Activated naive CD4-positive, alpha-beta T cell treated with anti-CD3 and anti-CD28 coated beads, Interleukin-2, amount 50 U/mL, for 72 hours (primary cell): ENCODE measurements around the gene LAMC1. TPM values are rescaled to one million over a fixed set of nuclear protein-coding genes. Genes with fewer than 3 reads are reported as not detected.

ENCODE experiments used
- ATAC-seq, 2 donors: fragments of 150-1000 bp; cut with Tn5 transposase; 2 replicates each; pipeline ENCODE4 v1.10.0; 2021; ENCODE audit warnings: mild to moderate bottlenecking in 2 of 2, moderate library complexity in 2 of 2
- DNase-seq, 2 donors: peaks; one replicate each; pipeline ENCODE4 v3.0.0; 2021 to 2022; ENCODE audit warnings: low spot score in 2 of 2
- H3K27ac Mint-ChIP-seq, 2 donors: one replicate each; pipeline ENCODE4 v1.8.0; 2022; ENCODE audit warnings: mild to moderate bottlenecking in 2 of 2, mixed read lengths in 2 of 2
- H3K36me3 Mint-ChIP-seq, 2 donors: one replicate each; pipeline ENCODE4 v1.8.0; 2022; ENCODE audit warnings: mixed read lengths in 2 of 2
- H3K9me3 Mint-ChIP-seq, 2 donors: one replicate each; pipeline ENCODE4 v1.8.0; 2022; ENCODE audit warnings: mixed read lengths in 2 of 2
- total RNA-seq, 2 donors: library from RNA; stranded (reverse); gene quantifications; one replicate each; pipeline ENCODE4 v1.2.3, GENCODE V29; 2022

LAMC1 gene
- total RNA-seq, 2 donors from 2014 or later = not detected

DNA sequence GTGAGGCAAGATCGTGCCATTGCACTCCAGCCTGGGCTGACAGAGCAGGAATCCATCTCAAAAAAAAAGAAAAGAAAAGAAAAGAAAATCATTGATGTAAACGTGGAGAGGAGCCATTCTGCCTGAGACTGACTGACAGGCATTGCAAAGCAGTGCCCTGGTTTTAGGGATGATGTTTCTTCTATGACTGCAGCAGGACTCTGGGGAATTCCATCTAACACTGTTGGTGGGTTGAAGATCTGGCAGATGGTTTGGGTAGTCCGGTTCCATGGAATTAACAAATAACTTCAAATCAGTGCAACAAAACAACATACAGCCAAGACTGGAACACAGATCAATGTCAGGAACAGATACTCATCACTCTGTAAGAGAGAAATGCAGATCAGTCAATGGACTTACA, 145.1 kb downstream of the LAMC1 start:
- no peak for DNase-seq
- ATAC-seq = no peak
- no peaks in the 10 kb centered on the region for H3K9me3 Mint-ChIP-seq
- no peaks in the 10 kb centered on the region for H3K36me3 Mint-ChIP-seq
- H3K27ac Mint-ChIP-seq = no peak overlapping the region

DNA sequence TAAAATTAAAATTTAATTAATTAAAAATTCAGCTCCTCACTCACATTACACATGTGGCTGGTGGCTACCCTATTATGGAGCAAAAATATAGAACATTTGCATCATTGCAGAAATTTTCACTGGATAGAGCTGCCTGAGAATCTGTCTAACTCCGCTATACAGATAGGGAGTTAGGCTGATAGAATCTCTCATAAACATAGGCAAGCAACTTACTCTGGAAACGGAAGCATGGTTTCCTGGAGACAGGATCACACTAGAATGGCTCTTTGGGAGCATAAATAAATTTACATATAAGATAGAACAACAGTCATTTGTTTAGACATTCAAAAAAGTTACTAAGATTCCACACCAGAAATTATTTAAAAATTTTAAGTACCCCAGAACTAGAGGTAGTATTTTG, 150.6 kb downstream of the LAMC1 start:
- ATAC-seq = no peak
- no peaks in the 10 kb centered on the region for H3K36me3 Mint-ChIP-seq
- no peaks in the 10 kb centered on the region for H3K9me3 Mint-ChIP-seq

DNA sequence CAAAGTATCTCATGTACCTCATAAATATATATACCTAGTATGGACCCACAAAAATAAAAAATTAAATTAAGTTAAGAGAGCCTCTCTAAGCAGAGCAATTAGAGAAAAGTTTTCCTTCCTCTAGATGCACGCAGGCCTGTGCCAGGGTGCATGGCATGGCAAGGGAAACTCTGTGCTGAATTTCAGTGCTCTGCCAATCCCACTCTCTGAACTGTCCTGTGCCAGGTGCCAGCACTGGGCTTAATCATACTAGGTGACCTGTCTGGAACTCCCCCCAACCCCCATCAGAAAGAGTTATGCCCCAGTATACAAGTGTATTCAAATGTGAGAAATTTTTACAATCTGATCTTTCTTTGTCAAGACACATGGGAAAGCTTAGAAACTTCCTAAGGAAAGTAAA, 152.4 kb downstream of the LAMC1 start:
- no peak for ATAC-seq
- Mint-ChIP-seq H3K9me3 (no peaks in the 10 kb centered on the region), H3K27ac (no peak overlapping the region), H3K36me3 (no peaks in the 10 kb centered on the region)
- no peak for DNase-seq

More for the DNA sequence above, 150.6 kb downstream of the LAMC1 start:
- DNase-seq = no peak
- H3K27ac Mint-ChIP-seq = no peak overlapping the region

DNA sequence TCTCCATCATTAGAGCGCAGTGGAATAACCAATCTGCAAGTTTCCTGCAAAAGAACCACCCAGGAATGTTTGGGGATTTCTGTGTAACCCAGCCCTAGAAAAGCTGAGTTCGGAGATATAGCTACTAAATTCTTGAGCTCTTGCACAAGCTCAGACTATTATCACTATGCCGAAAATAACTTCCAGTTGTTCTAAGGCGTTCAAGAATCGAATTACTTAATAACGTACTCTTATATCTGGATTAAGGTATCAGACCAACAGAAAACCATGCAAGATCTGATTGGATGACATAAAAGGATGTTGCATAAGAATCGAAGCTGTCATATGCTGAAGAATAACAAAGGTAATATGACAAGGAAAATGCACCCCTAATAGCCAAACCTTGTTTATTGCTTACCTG, 155.3 kb downstream of the LAMC1 start:
- DNase-seq (no peak), ATAC-seq (no peak)
- no peaks in the 10 kb centered on the region for H3K36me3 Mint-ChIP-seq
- no peaks in the 10 kb centered on the region for H3K9me3 Mint-ChIP-seq
- no peak overlapping the region for H3K27ac Mint-ChIP-seq

DNA sequence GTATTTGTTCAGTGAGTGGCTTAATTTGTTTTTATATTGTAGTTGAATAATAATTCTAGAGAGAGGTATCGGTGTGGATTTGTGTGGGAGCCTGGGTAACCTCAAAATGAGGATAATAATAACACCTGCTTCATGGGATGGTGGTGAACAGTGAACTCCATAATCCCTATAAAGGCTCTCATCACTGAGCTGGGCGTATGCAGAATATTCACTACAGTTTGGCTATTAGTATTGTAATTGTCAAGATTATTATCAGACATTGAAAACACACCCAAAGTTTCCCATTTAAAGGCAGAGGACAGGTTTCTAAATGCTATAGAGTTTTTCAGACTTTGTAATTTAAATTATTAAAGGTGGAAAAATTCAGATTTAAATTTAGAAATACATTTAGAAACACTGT, 155.8 kb downstream of the LAMC1 start:
- DNase-seq (no peak), ATAC-seq (no peak)
- H3K9me3 Mint-ChIP-seq = no peaks in the 10 kb centered on the region
- H3K36me3 Mint-ChIP-seq = no peaks in the 10 kb centered on the region
- no peak overlapping the region for H3K27ac Mint-ChIP-seq

DNA sequence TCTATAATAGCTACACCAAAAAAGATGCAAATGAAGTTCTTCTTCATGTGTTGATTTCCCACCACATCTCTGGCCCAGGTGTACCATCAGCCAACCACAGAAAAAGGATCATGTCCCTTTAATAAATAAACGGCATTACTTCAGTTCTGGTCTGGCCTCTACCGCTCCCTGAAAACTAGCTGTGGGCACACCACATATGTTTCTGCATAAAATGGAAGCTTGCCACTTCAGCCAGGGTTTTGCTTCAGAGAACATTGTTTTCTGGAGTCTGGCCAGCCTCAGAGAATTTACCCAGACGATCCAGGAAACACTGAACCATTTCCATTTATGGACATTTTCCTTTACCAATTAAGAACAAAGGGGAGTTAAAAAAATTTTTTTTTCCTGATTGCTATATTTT, 157.0 kb downstream of the LAMC1 start:
- ATAC-seq = no peak
- no peak for DNase-seq
- H3K9me3 Mint-ChIP-seq = no peaks in the 10 kb centered on the region
- H3K27ac Mint-ChIP-seq = no peak overlapping the region
- H3K36me3 Mint-ChIP-seq = no peaks in the 10 kb centered on the region

DNA sequence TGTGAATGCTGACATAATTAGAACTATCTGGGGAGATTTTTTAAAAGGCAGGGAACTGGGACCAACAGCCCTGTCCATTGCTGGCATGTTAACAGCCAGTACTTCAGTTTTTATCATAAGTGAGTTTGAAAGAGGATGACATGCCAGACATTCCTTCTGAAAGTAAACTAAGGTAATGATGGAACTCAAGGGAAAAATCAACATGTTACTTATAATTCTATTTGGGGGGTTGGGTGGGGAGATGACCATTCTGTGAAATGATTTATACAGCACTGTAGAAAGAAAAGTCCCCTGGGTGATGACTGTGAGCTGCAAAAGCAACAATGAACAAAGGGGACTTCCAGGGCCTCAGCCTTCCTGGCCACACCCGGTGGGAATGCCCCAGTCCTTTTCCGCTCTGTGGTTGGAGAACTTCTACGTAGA, 157.4 kb downstream of the LAMC1 start:
- no peak for DNase-seq
- Mint-ChIP-seq H3K27ac (peak overlapping the region in 1 of 2 donors; percentile 44), H3K36me3 (no peaks in the 10 kb centered on the region), H3K9me3 (no peaks in the 10 kb centered on the region)
- ATAC-seq = peak in 1 of 2 donors; percentile 78

DNA sequence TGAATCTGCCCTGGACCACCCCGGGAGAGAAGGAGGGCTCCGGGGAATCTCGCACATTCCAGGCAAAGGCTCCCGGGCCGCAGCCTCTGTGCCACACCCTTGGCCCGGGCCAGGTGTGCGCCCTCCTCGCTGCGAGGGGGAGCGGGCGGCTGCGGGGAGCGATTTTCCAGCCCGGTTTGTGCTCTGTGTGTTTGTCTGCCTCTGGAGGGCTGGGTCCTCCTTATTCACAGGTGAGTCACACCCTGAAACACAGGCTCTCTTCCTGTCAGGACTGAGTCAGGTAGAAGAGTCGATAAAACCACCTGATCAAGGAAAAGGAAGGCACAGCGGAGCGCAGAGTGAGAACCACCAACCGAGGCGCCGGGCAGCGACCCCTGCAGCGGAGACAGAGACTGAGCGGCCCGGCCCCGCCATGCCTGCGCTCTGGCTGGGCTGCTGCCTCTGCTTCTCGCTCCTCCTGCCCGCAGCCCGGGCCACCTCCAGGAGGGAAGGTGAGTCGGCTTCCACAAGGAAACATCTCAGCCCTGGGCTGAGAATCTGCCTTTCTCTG, 162.8 kb downstream of the LAMC1 start, which contains the start of gene LAMC2:
TSS of gene LAMC2 (plus strand) at position 324 of the 550 bp plus-strand sequence. CDS start at position 413, 89 bp downstream.
- DNase-seq (peak in 1 of 2 donors; percentile 16), ATAC-seq (peak; percentile 95 to 96)
- Mint-ChIP-seq H3K27ac (no peak within 1 kb of the TSS), H3K9me3 (peaks cover 0 to 7% of the 10 kb centered on the region in 2 donors), H3K36me3 (no peaks in the 10 kb centered on the region)

DNA sequence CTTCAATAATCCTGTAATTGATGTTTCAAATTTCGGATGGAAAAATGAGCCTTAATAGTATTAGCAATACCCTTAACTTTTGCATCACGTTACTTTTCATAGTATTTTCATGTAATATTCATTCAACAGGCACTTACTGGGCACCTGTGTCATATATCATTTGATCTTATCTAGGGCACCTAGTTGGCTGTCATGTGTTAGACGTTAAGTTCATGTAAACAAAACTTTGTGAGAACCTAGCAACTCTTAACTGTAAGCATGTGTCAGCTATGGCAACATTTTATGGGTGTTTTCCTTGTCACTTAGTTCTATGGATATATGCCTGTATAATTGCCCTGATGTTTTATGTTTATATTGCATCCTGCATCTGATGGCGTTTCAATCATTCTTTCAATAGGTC, 163.6 kb downstream of the LAMC1 start:
- H3K36me3 Mint-ChIP-seq = no peaks in the 10 kb centered on the region
- H3K27ac Mint-ChIP-seq = no peak overlapping the region
- DNase-seq (no peak), ATAC-seq (no peak)
- peaks cover 0 to 7% of the 10 kb centered on the region in 2 donors for H3K9me3 Mint-ChIP-seq

DNA sequence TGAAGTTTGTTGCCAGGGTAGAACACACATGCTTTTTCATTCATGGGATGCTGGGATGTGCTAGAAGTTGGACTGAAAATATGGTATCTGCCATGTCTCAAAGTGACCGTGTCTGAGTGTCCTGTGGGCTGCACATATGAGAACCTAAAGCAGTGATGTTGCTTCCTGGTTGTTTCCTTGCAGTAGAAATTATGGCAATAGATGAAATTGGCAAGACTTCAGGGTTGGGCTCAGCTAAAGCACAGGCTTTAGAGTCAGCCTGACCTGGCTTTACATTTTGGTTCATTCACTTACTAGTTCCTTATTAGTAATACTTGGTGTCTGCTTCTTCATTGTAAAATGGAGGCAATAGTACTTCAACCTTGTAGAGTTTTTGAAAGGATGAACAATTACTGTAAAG, 165.0 kb downstream of the LAMC1 start:
- H3K9me3 Mint-ChIP-seq = peaks cover 0 to 7% of the 10 kb centered on the region in 2 donors
- no peak overlapping the region for H3K27ac Mint-ChIP-seq
- ATAC-seq = no peak
- DNase-seq = no peak
- H3K36me3 Mint-ChIP-seq = no peaks in the 10 kb centered on the region

DNA sequence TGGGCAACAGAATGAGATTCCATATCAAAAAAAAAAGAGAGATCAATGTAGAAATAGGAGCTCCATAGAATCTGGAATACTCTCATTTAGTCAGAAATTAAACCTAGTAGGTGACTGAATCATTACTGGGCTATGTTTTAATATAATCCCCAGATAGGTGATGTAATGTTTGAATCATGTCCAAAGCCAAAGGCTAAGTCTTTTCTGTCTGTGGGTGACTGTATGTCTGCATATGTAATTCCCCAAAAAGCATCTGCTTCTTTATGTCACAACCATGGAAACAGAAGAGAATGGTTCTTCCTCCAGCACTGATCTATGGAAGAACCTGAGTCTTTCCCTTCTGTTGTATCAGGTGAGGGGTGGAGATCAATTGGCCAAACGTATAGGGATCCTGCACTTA, 168.6 kb downstream of the LAMC1 start:
- ATAC-seq (no peak), DNase-seq (no peak)
- no peaks in the 10 kb centered on the region for H3K36me3 Mint-ChIP-seq
- no peak overlapping the region for H3K27ac Mint-ChIP-seq
- peaks cover 0 to 7% of the 10 kb centered on the region in 2 donors for H3K9me3 Mint-ChIP-seq

DNA sequence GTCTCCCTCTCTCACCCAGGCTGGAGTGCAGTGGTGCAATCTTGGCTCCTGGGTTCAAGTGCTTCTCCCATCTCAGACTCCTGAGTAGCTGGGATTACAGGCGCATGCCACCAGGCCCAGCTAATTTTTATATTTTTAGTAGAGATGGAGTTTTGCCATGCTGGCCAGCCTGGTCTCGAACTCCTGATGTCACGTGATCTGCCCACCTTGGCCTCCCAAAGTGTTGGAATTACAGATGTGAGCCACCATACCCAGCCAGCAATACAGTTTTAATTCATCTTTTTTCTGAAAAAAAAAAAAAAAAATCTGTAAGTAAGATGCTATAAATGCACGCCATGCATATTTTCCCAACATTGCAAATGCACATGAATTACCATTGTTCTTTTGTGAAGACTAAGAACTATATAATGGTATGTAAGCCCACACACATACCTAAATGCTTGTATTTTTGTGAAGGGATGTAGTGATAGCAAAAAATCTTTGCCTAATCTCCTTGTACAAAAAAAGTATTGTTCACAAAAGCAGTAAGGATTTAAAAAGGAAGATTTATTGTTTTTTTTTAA, 170.8 kb downstream of the LAMC1 start:
- Mint-ChIP-seq H3K27ac (no peak overlapping the region), H3K9me3 (no peaks in the 10 kb centered on the region), H3K36me3 (no peaks in the 10 kb centered on the region)
- ATAC-seq = no peak
- no peak for DNase-seq

DNA sequence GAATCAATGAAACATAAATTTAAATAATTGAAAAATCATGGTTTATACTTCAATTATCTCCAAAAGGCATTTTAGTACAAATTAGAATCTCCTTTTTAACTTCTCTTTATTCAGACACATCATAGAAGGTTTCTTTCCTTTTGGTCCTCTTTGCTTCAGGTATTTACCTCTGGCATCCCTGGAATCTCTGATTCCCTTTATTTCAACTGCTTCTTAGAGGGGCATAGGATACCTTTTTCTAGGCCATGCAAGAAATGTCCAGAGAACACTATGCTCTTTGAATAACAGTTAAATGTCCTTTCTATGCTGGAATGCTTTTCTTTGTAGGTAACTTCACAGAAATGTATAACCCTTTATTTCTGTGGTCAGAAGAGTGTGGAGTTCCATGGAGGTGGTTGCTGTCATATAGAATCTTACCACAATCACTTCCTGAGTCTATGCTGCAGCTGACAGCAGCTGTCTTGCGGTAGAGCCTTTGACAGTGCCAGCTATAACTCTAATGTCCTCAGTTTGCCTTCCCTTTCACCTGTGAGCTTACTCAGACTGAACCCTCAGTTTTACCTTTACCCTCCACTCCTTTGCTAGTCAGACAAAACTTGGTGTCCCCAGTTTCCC, 171.4 kb downstream of the LAMC1 start:
- Mint-ChIP-seq H3K27ac (peak overlapping the region; percentile 45 to 78), H3K36me3 (no peaks in the 10 kb centered on the region), H3K9me3 (no peaks in the 10 kb centered on the region)
- ATAC-seq = peak; percentile 87 to 97
- DNase-seq = peak in 1 of 2 donors; percentile 15

DNA sequence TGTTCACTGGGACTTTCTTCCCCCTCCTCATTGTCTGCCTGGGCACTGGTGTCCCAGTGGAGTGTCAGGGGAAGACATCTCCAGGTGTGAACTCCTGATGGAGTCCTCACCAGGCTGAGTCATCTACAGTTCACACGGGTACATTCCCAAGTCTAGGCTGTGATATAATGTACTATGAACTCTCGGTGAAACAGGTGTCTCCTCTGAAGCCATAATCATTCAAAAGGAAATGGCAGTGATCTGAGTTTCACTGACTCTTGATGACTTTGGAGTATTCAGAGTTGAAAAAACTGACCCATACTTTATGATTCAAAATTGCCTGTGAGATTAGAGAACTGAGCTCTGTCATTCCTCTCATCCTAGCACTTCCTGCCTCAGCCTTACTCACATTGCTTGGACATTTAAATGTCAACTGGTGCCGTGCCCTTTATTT, 171.9 kb downstream of the LAMC1 start:
- peak; percentile 75 to 83 for ATAC-seq
- H3K9me3 Mint-ChIP-seq = no peaks in the 10 kb centered on the region
- H3K36me3 Mint-ChIP-seq = no peaks in the 10 kb centered on the region
- DNase-seq = no peak
- H3K27ac Mint-ChIP-seq = peak overlapping the region; percentile 45 to 78

Other genes with a start within 250 kb of the LAMC1 start
- gene NPL, start 233.6 kb upstream of the LAMC1 start, total RNA-seq = 1 to 10 TPM; 1.2 to 3.4 TPM
- 100 to 1,000 TPM; 162 to 212 TPM for gene DHX9, start 184.1 kb upstream of the LAMC1 start, total RNA-seq
- not detected for gene SHCBP1L, start 70.3 kb upstream of the LAMC1 start, total RNA-seq
- gene LAMC2, start 162.8 kb downstream of the LAMC1 start, total RNA-seq = not detected